SK-N-SH (cell line): ENCODE data around the gene FASTK. TPM values are rescaled to one million over a fixed set of nuclear protein-coding genes. Genes with fewer than 3 reads are reported as not detected.

Source experiments
- CTCF ChIA-PET: fragments of 300-600, 350-600 bp; formaldehyde crosslinking; extraction: SDS; loops from one replicate; lab custom pipeline; 2021; lab: Yijun Ruan, JAX
- POLR2A ChIA-PET: fragments of 350-600 bp; sonication (Branson Sonifier 250); formaldehyde crosslinking; extraction: SDS; loops from one replicate; lab custom pipeline; 2020; ENCODE audit warnings: antibody characterized with exemption, inconsistent platforms; lab: Yijun Ruan, JAX
- DNase-seq: peaks from one replicate; pipeline ENCODE4 v3.0.0; 2012
- H2AFZ ChIP-seq: fragments of 200-600 bp; sonication (generic); 2 replicates; pipeline ENCODE4 v1.8.1; 2016; ENCODE audit warnings: antibody characterized with exemption, mild to moderate bottlenecking, low read depth
- H3F3A ChIP-seq: fragments of 200-600 bp; sonication (generic); replicated peaks from 2 replicates; pipeline ENCODE3; 2016; ENCODE audit warnings: antibody characterized with exemption, mild to moderate bottlenecking; ENCODE audit not compliant: insufficient read depth
- H3K27ac ChIP-seq, 2 experiments: fragments of 200-500 bp in 1 of 2; fragments of 200-600 bp in 1 of 2; sonication (Bioruptor generic) in 1 of 2; sonication (generic), shearing (Covaris generic) in 1 of 2; 2 replicates each; pipeline versions ENCODE4 v1.5.1 to v1.6.1; 2014 to 2016; ENCODE audit warnings: low read depth in 2 of 2, inconsistent platforms in 1 of 2, low read length in 1 of 2, mild to moderate bottlenecking in 1 of 2, mixed read lengths in 1 of 2
- H3K27me3 ChIP-seq: fragments of 200-600 bp; sonication (generic), shearing (Covaris generic); 2 replicates; pipeline ENCODE4 v1.6.1; 2016; ENCODE audit warnings: mixed run types; ENCODE audit not compliant: insufficient read depth
- H3K36me3 ChIP-seq, 2 experiments: fragments of 200-500 bp in 1 of 2; fragments of 200-600 bp in 1 of 2; sonication (Bioruptor generic) in 1 of 2; sonication (generic) in 1 of 2; replicated peaks in 1 of 2; 2 replicates each; pipeline versions ENCODE3 to v1.5.1; 2014 to 2016; ENCODE audit warnings: low read length in 1 of 2, mild to moderate bottlenecking in 1 of 2; ENCODE audit not compliant: insufficient read depth in 2 of 2, control insufficient read depth in 1 of 2
- H3K4me1 ChIP-seq, 2 experiments: fragments of 200-500 bp in 1 of 2; fragments of 200-600 bp in 1 of 2; sonication (Bioruptor generic) in 1 of 2; sonication (generic), shearing (Covaris generic) in 1 of 2; 2 replicates each; pipeline versions ENCODE4 v1.5.1 to v1.6.1; 2014 to 2016; ENCODE audit warnings: low read depth in 1 of 2, low read length in 1 of 2, mixed run types in 1 of 2; ENCODE audit not compliant: insufficient read depth in 2 of 2, control insufficient read depth in 1 of 2
- H3K4me2 ChIP-seq: fragments of 200-600 bp; sonication (generic), shearing (Covaris generic); 2 replicates; pipeline ENCODE4 v1.6.1; 2017; ENCODE audit warnings: mixed run types
- H3K4me3 ChIP-seq, 2 experiments: fragments of 200-500 bp in 1 of 2; fragments of 200-600 bp in 1 of 2; sonication (Bioruptor generic) in 1 of 2; sonication (generic), shearing (Covaris generic) in 1 of 2; 2 replicates each; pipeline versions ENCODE4 v1.5.1 to v1.8.1; 2014 to 2016; ENCODE audit warnings: low read depth in 2 of 2, inconsistent platforms in 1 of 2, low read length in 1 of 2, mild to moderate bottlenecking in 1 of 2, mixed read lengths in 1 of 2, moderate library complexity in 1 of 2
- H3K79me2 ChIP-seq: fragments of 200-600 bp; sonication (generic); 2 replicates; pipeline ENCODE4 v1.8.1; 2017; ENCODE audit warnings: mild to moderate bottlenecking; ENCODE audit not compliant: insufficient read depth
- H3K9ac ChIP-seq: fragments of 200-600 bp; sonication (generic); 2 replicates; pipeline ENCODE4 v1.6.1; 2017; ENCODE audit warnings: mixed run types
- H3K9me2 ChIP-seq: fragments of 200-600 bp; sonication (generic); 2 replicates; pipeline ENCODE4 v1.6.1; 2017; ENCODE audit warnings: mixed run types
- H3K9me3 ChIP-seq: fragments of 200-600 bp; sonication (generic); 2 replicates; pipeline ENCODE4 v1.6.1; 2017; ENCODE audit warnings: mixed run types, mild to moderate bottlenecking, moderate library complexity
- H4K20me1 ChIP-seq: fragments of 200-600 bp; sonication (generic); 2 replicates; pipeline ENCODE4 v1.6.1; 2017; ENCODE audit warnings: mild to moderate bottlenecking, mixed run types; ENCODE audit not compliant: insufficient read depth
- CHD2 ChIP-seq: fragments of 150-350 bp; IDR thresholded peaks from 2 replicates; pipeline ENCODE4 v1.6.1; 2018; ENCODE audit warnings: low read length; ENCODE audit not compliant: partially characterized antibody
- ELF1 ChIP-seq: IDR thresholded peaks from 2 replicates; pipeline ENCODE4 v1.4.0; 2012
- EZH2phosphoT487 ChIP-seq: fragments of 200-600 bp; sonication (generic); IDR thresholded peaks from 2 replicates; pipeline ENCODE4 v1.6.1; 2017; ENCODE audit warnings: low read depth, mixed run types, mild to moderate bottlenecking, antibody characterized with exemption, moderate library complexity, borderline replicate concordance
- FOSL2 ChIP-seq: IDR thresholded peaks from 2 replicates; pipeline ENCODE4 v1.4.0; 2012; ENCODE audit warnings: low read depth, mild to moderate bottlenecking, moderate library complexity, borderline replicate concordance
- FOXJ3 ChIP-seq: sonication (generic); formaldehyde crosslinking; IDR thresholded peaks from 2 replicates; pipeline ENCODE4 v1.5.1; 2020; ENCODE audit warnings: mild to moderate bottlenecking, missing genetic modification reagents
- FOXM1 ChIP-seq: IDR thresholded peaks from 2 replicates; pipeline ENCODE4 v1.4.0; 2012; ENCODE audit warnings: low read depth, mild to moderate bottlenecking
- JUND ChIP-seq: IDR thresholded peaks from 2 replicates; pipeline ENCODE4 v1.4.0; 2012
- MAX ChIP-seq: IDR thresholded peaks from 2 replicates; pipeline ENCODE4 v1.4.0; 2012; ENCODE audit warnings: low read depth
- MEF2A ChIP-seq: IDR thresholded peaks from 2 replicates; pipeline ENCODE4 v1.4.0; 2012; ENCODE audit warnings: low read depth, borderline replicate concordance
- MXI1 ChIP-seq: IDR thresholded peaks from 2 replicates; pipeline ENCODE4 v1.6.1; 2012; ENCODE audit warnings: mild to moderate bottlenecking, low read depth, low read length, improper control_type of control experiment
- NFIC ChIP-seq: IDR thresholded peaks from 2 replicates; pipeline ENCODE4 v1.4.0; 2012; ENCODE audit warnings: borderline replicate concordance
- PBX3 ChIP-seq: IDR thresholded peaks from 2 replicates; pipeline ENCODE4; 2012
- POLR2AphosphoS5 ChIP-seq: IDR thresholded peaks from 2 replicates; pipeline ENCODE4 v1.6.1; 2012; ENCODE audit warnings: low read depth, low read length
- RAD21 ChIP-seq: IDR thresholded peaks from 2 replicates; pipeline ENCODE4 v1.6.1; 2012; ENCODE audit warnings: mild to moderate bottlenecking, low read length
- RCOR1 ChIP-seq: fragments of 150-350 bp; IDR thresholded peaks from 2 replicates; pipeline ENCODE4 v1.6.1; 2017; ENCODE audit warnings: antibody characterized with exemption, low read length
- REST ChIP-seq: IDR thresholded peaks from 2 replicates; pipeline ENCODE4 v1.6.1; 2012; ENCODE audit warnings: mild to moderate bottlenecking, low read depth, low read length, moderate library complexity
- RFX5 ChIP-seq: IDR thresholded peaks from 2 replicates; pipeline ENCODE4 v1.6.1; 2012; ENCODE audit warnings: mild to moderate bottlenecking, improper control_type of control experiment, low read length
- RXRA ChIP-seq: IDR thresholded peaks from 2 replicates; pipeline ENCODE4 v1.4.0; 2012; ENCODE audit warnings: low read depth, mild to moderate bottlenecking, borderline replicate concordance
- SIN3A ChIP-seq: IDR thresholded peaks from 2 replicates; pipeline ENCODE4 v1.6.1; 2012; ENCODE audit warnings: low read depth, mild to moderate bottlenecking, low read length, moderate library complexity, borderline replicate concordance
- SMC3 ChIP-seq: IDR thresholded peaks from 2 replicates; pipeline ENCODE4 v1.6.1; 2012; ENCODE audit warnings: low read depth, low read length, improper control_type of control experiment
- TAF1 ChIP-seq: IDR thresholded peaks from 2 replicates; pipeline ENCODE4 v1.6.1; 2012; ENCODE audit warnings: low read depth, mild to moderate bottlenecking, low read length, moderate library complexity, borderline replicate concordance
- USF1 ChIP-seq: IDR thresholded peaks from 2 replicates; pipeline ENCODE4 v1.4.0; 2012; ENCODE audit warnings: low read depth, borderline replicate concordance
- USF2 ChIP-seq: fragments of 150-350 bp; IDR thresholded peaks from 2 replicates; pipeline ENCODE4 v1.6.1; 2017; ENCODE audit warnings: antibody characterized with exemption, low read length, low read depth, borderline replicate concordance
- YY1 ChIP-seq: IDR thresholded peaks from 2 replicates; pipeline ENCODE4 v1.4.0; 2012; ENCODE audit warnings: low read depth, mild to moderate bottlenecking
- ZBTB33 ChIP-seq: IDR thresholded peaks from 2 replicates; pipeline ENCODE4 v1.4.0; 2012; ENCODE audit warnings: low read depth, borderline replicate concordance
- WGBS: methylation state at CpG from one replicate; pipeline ENCODE4 v1.1.6; 2017; ENCODE audit warnings: low lambda C conversion rate; 5-methylcytosine and 5-hydroxymethylcytosine counted together
- polyA plus RNA-seq, 3 experiments: library from polyadenylated mRNA; depleted of rRNA; stranded (reverse); fragments of >200 nt; gene quantifications; 2 replicates each; pipeline ENCODE4 v1.2.3, GENCODE V29; 2012

Gene FASTK
- polyA plus RNA-seq, 1 of the 3 experiments (the other 2 are of a cell fraction), result 125 TPM

- H3K79me2 ChIP-seq, result peaks cover 69% of the 10 kb centered on the region
- no peaks in the 10 kb centered on the region for H3K27me3 ChIP-seq
- peaks cover 20 to 31% of the 10 kb centered on the region in 2 experiments for H3K36me3 ChIP-seq
- H3K9me2 ChIP-seq, result no peaks in the 10 kb centered on the region
- H3K4me3 ChIP-seq, result peak within 1 kb of the TSS; percentile 66 to 99
- H3K9me3 ChIP-seq, result no peaks in the 10 kb centered on the region
- peak within 1 kb of the TSS; percentile 85 for H3K4me2 ChIP-seq
- DNase-seq, result peak; percentile 98
- POLR2A ChIA-PET, result interaction anchor here (0.7 to 2.3 kb wide), 6 partner anchors 12 to 89 kb away, joined by 3 to 11 read pairs (median 4); partner anchors contain the start of genes ABCB8 and ASIC3
- WGBS, result under 1% methylated on average over 48 of the region's 75 CpGs
- H4K20me1 ChIP-seq, result peaks cover 36% of the 10 kb centered on the region
- H3K4me1 ChIP-seq, result peaks cover 28 to 50% of the 10 kb centered on the region in 2 experiments
- no peaks in the 10 kb centered on the region for H3F3A ChIP-seq
- CTCF ChIA-PET, result interaction anchor here (0.6 to 12.2 kb wide), 27 partner anchors 10 to 161 kb away, joined by 3 to 126 read pairs (median 4); partner anchors contain the start of genes ABCB8, ASIC3, FASTK and TMUB1
- peak within 1 kb of the TSS; percentile 83 for H2AFZ ChIP-seq
- peak within 1 kb of the TSS; percentile 95 to 99 for H3K27ac ChIP-seq
- H3K9ac ChIP-seq, result peak within 1 kb of the TSS; percentile 84
- TF ChIP-seq SIN3A (peak; percentile 26; the same call in 1 of the 2 replicates), EZH2phosphoT487 (no peak), MXI1 (no peak; the same call in 1 of the 2 replicates), ZBTB33 (no peak), TAF1 (peak; percentile 27), USF1 (no peak), REST (no peak), CHD2 (peak; percentile 16), ELF1 (no peak), FOXM1 (no peak), YY1 (0 out of 2 replicates have a peak, but pooled peaks have one; percentile 9), RFX5 (no peak), FOXJ3 (no peak), MEF2A (no peak), MAX (no peak), RAD21 (no peak), PBX3 (no peak), NFIC (no peak), USF2 (no peak), RCOR1 (no peak), SMC3 (no peak), RXRA (no peak), JUND (no peak), POLR2AphosphoS5 (peak; percentile 44), FOSL2 (no peak)
Measured at GRCh38 chr7:151059367-151060112, 21.1 kb downstream of the FASTK start, which contains the start of gene SLC4A2. Gene SLC4A2 (plus strand): TSS chr7:151059589. CDS start chr7:151061988, 2,399 bp downstream.
